Mucosa of rectum (tissue), 2 donors: ENCODE results near the gene GLDC.
"Not testable (repeated sequence)": the region's sequence is repeated elsewhere in the genome, so short reads cannot be mapped to it uniquely, and the experiment has no call there.

Experiments used
- H3K27ac ChIP-seq, 2 donors: one replicate each; pipeline ENCODE4 v1.7.0; 2013; ENCODE audit warnings: inconsistent platforms in 2 of 2, low read depth in 2 of 2, low read length in 2 of 2
- H3K27me3 ChIP-seq, 2 donors: one replicate each; pipeline ENCODE4 v1.7.0; 2013; ENCODE audit warnings: low read length in 2 of 2; ENCODE audit not compliant: control insufficient read depth in 2 of 2, insufficient read depth in 2 of 2
- H3K36me3 ChIP-seq, 2 donors: one replicate each; pipeline ENCODE4 v1.7.0; 2013; ENCODE audit warnings: low read length in 2 of 2; ENCODE audit not compliant: control insufficient read depth in 2 of 2, insufficient read depth in 2 of 2
- H3K4me1 ChIP-seq, 2 donors: one replicate each; pipeline ENCODE4 v1.7.0; 2013; ENCODE audit warnings: low read length in 2 of 2, mild to moderate bottlenecking in 1 of 2; ENCODE audit not compliant: control insufficient read depth in 2 of 2, insufficient read depth in 2 of 2
- H3K4me3 ChIP-seq, 2 donors: one replicate each; pipeline ENCODE4 v1.7.0; 2013; ENCODE audit warnings: low read length in 2 of 2
- H3K9ac ChIP-seq, 2 donors: one replicate each; pipeline ENCODE4 v1.7.0; 2013; ENCODE audit warnings: low read length in 2 of 2, low read depth in 1 of 2, mild to moderate bottlenecking in 1 of 2
- H3K9me3 ChIP-seq, 2 donors: one replicate each; pipeline ENCODE4 v1.7.0; 2013; ENCODE audit warnings: low read length in 2 of 2; ENCODE audit not compliant: control insufficient read depth in 2 of 2
- donor health status: healthy.
- donor health status: Normal muscosa, but diverticular disease.

Gene GLDC

GRCh38 chr9:6665628-6666027, 20.1 kb upstream of the GLDC start:
- no peaks in the 10 kb centered on the region for H3K9me3 ChIP-seq
- H3K27ac ChIP-seq = peak overlapping the region in 1 of 2 donors; percentile 22
- no peaks in the 10 kb centered on the region for H3K36me3 ChIP-seq
- peaks cover 0 to 9% of the 10 kb centered on the region in 2 donors for H3K4me1 ChIP-seq
- peaks cover 0 to 3% of the 10 kb centered on the region in 2 donors for H3K27me3 ChIP-seq
- no peak overlapping the region for H3K9ac ChIP-seq
- no peak overlapping the region for H3K4me3 ChIP-seq

DNA sequence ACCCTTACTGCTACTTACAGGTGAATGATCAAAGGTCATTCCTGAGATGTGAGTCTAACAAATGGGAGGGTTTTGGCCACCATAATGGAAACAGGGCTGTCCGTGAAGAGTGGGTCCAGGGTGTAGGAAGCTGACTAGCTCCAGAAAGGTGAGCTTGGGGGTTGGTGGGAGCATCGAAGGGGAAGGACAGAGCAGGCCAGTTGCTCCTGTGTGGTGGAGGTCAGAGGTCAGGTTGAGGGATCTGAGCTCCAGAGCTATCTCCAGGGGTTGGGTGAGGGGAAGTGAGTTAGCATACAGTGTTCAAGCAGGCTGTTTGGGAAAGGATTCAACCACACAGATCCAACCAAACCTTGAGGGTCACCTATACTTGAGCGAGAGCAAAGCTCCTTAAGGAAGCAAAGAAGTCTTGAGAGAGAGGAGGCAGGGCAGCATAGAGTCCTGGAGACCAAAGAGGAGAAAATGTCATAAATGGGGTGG, 18.7 kb upstream of the GLDC start:
- H3K36me3 ChIP-seq = no peaks in the 10 kb centered on the region
- H3K4me1 ChIP-seq = peaks cover 0 to 9% of the 10 kb centered on the region in 2 donors
- no peak overlapping the region for H3K4me3 ChIP-seq
- H3K27me3 ChIP-seq = peaks cover 0 to 3% of the 10 kb centered on the region in 2 donors
- no peaks in the 10 kb centered on the region for H3K9me3 ChIP-seq
- H3K27ac ChIP-seq = peak overlapping the region; percentile 54 to 84
- no peak overlapping the region for H3K9ac ChIP-seq

DNA sequence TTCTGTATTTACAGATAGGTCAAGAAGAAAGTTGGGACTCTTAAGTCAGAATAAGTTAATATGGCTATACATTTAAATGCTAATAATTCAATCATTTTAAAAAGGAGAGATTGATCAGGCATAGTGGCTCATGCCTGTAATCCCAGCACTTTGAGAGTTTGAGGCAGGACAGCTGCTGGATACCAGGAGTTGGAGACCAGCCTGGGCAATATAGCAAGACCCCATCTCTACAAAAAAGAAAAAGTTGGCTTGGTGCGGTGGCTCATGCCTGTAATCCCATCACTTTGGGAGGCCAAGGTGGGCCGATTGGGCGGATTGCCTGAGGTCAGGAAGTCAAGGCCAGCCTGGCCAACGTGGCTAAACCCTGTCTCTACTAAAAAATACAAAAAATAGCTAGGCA, 15.0 kb upstream of the GLDC start:
- H3K9ac ChIP-seq = no peak overlapping the region
- H3K27me3 ChIP-seq = peaks cover 0 to 3% of the 10 kb centered on the region in 2 donors
- H3K4me3 ChIP-seq = no peak overlapping the region
- no peak overlapping the region for H3K27ac ChIP-seq
- H3K4me1 ChIP-seq = peaks cover 0 to 9% of the 10 kb centered on the region in 2 donors
- no peaks in the 10 kb centered on the region for H3K9me3 ChIP-seq
- no peaks in the 10 kb centered on the region for H3K36me3 ChIP-seq

GRCh38 chr9:6658628-6659353, 13.3 kb upstream of the GLDC start:
- Histone ChIP-seq H3K9ac (no peak overlapping the region), H3K4me1 (no peaks in the 10 kb centered on the region), H3K9me3 (no peaks in the 10 kb centered on the region), H3K27me3 (peaks cover 0 to 3% of the 10 kb centered on the region in 2 donors), H3K27ac (no peak overlapping the region), H3K36me3 (no peaks in the 10 kb centered on the region), H3K4me3 (no peak overlapping the region)

DNA sequence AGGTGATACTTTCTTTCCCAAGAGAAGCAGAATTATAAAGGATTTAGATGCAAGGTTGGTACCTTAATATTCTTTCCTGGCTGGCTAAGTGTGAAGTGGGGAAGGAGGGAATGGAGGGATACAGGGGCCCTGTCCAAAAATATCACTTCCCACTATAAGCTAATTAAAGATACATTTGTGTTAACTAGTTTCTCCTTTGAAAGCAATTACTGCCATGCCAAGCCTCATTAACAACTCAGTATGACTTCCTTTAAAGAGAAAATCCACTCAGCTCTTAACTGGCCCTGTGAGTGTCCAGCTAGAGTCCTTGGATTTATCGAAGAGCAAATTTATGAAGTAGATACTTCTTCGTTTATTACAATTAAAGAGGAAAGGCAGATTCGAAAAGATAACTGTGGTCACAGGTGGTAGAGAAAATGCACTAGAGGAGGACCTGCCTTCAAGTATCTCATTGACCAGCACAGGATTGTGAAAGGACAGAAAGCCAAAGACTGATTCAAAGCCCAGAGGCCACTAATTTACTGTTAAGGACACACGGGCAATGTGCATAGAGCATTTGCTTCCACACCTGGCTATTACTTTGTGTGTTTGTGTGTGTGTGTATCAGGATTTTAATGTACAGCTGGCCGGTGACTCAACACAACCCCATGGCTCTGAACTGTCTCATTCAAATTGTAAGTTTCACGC, 11.2 kb upstream of the GLDC start:
- H3K27ac ChIP-seq = no peak overlapping the region
- H3K9me3 ChIP-seq = no peaks in the 10 kb centered on the region
- H3K4me3 ChIP-seq = no peak overlapping the region
- no peaks in the 10 kb centered on the region for H3K36me3 ChIP-seq
- H3K27me3 ChIP-seq = no peaks in the 10 kb centered on the region
- H3K9ac ChIP-seq = no peak overlapping the region
- no peaks in the 10 kb centered on the region for H3K4me1 ChIP-seq

DNA sequence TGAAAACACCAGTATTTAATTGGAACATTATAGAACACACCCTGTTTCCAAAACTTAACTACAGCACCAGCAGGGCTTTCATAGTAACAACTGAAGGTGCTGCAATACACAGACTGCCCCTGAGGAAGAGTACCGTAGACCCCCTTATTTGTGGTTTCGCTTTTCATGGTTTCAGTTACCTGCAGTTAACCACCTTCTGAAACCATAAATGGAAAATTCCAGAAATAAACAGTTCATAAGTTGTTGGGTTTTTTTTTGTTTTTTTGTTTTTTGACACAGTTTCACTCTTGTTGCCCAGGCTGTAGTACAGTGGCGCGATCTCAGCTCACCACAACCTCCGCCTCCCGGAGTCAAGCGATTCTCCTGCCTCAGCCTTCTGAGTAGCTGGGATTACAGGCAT, 9.5 kb upstream of the GLDC start:
- H3K36me3 ChIP-seq = no peaks in the 10 kb centered on the region

GRCh38 chr9:6646293-6646636, 736 bp upstream of the GLDC start:
- no peak overlapping the region for H3K9ac ChIP-seq
- no peaks in the 10 kb centered on the region for H3K4me1 ChIP-seq
- H3K9me3 ChIP-seq = no peaks in the 10 kb centered on the region
- H3K27me3 ChIP-seq = peaks cover 24 to 37% of the 10 kb centered on the region in 2 donors
- H3K36me3 ChIP-seq = no peaks in the 10 kb centered on the region
- no peak overlapping the region for H3K27ac ChIP-seq
- peak overlapping the region; percentile 54 to 57 for H3K4me3 ChIP-seq

More for the DNA sequence above, 9.5 kb upstream of the GLDC start:
- Histone ChIP-seq H3K4me1 (no peaks in the 10 kb centered on the region), H3K4me3 (no peak overlapping the region), H3K9ac (no peak overlapping the region), H3K9me3 (no peaks in the 10 kb centered on the region), H3K27ac (no peak overlapping the region), H3K27me3 (no peaks in the 10 kb centered on the region)

- not testable (repeated sequence) for H3K27ac ChIP-seq, H3K9me3 ChIP-seq, H3K9ac ChIP-seq, H3K4me1 ChIP-seq, H3K36me3 ChIP-seq
- Histone ChIP-seq H3K4me3 (peak overlapping the region; percentile 37 to 62), H3K27me3 (peaks cover 26 to 37% of the 10 kb centered on the region in 2 donors)
Measured at GRCh38 chr9:6645105-6645354, 499 bp downstream of the GLDC start.

GRCh38 chr9:6644346-6645104, 1.0 kb downstream of the GLDC start:
- no peak overlapping the region for H3K27ac ChIP-seq
- H3K36me3 ChIP-seq = no peaks in the 10 kb centered on the region
- peaks cover 26 to 37% of the 10 kb centered on the region in 2 donors for H3K27me3 ChIP-seq
- peak overlapping the region; percentile 37 to 62 for H3K4me3 ChIP-seq
- H3K4me1 ChIP-seq = no peaks in the 10 kb centered on the region
- no peaks in the 10 kb centered on the region for H3K9me3 ChIP-seq
- no peak overlapping the region for H3K9ac ChIP-seq

DNA sequence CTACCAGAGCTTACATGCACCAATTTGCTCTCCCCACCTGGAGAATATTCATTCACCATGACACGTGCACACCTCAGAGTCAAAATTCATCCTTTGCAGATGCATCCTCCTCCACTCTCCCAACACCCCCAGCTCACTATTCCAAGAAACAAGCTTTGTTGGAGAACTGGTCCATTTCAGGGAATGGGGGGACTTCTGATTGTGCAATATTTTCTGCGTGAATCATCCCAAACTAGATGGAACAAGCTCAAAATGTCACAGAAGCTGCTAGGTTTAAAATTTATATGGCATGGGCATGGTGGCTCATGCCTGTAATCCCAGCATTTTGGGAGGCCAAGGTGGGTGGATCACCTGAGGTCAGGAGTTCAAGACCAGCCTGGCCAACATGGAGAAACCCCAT, 3.6 kb downstream of the GLDC start:
- Histone ChIP-seq H3K9me3 (no peaks in the 10 kb centered on the region), H3K9ac (no peak overlapping the region), H3K4me1 (no peaks in the 10 kb centered on the region), H3K27me3 (peaks cover 26 to 32% of the 10 kb centered on the region in 2 donors), H3K27ac (no peak overlapping the region), H3K4me3 (no peak overlapping the region), H3K36me3 (no peaks in the 10 kb centered on the region)
